ENCODE results near the gene FBXL4.

- no peak for TF ChIP-seq POLR2A (IDR thresholded peaks at IDR 0.05; ENCODE audit: low read length)
- no peak for TF ChIP-seq GATA1 (IDR thresholded peaks at IDR 0.05; ENCODE audit: low read depth, low read length)
These were observed 102.3 kb downstream of the FBXL4 start for GRCh38 chr6:98845211-98846020.

Measured in erythroblast (primary cell).